GM18909 (cell line): ENCODE measurements around the gene NFIB.

ENCODE experiments used
- ATAC-seq: cut with Tn5 transposase; IDR thresholded peaks from one replicate; pipeline ENCODE4 v1.9.1; 2021; ENCODE audit warnings: mild to moderate bottlenecking; ENCODE audit not compliant: unreplicated experiment, poor library complexity

The NFIB gene

GRCh38 chr9:14307989-14308852, 5.7 kb downstream of the NFIB start:
- no peak for ATAC-seq

GRCh38 chr9:14306672-14307660, 7.0 kb downstream of the NFIB start:
- no peak for ATAC-seq

GRCh38 chr9:14306188-14306587, 7.8 kb downstream of the NFIB start:
- no peak for ATAC-seq

- ATAC-seq = no peak
These were observed 9.7 kb downstream of the NFIB start for GRCh38 chr9:14304259-14304658.

GRCh38 chr9:14303521-14303920, 10.4 kb downstream of the NFIB start:
- no peak for ATAC-seq

- ATAC-seq = no peak
These were observed 10.8 kb downstream of the NFIB start for GRCh38 chr9:14303100-14303499.

GRCh38 chr9:14302405-14302804, 11.5 kb downstream of the NFIB start:
- no peak for ATAC-seq

GRCh38 chr9:14301583-14302021, 12.3 kb downstream of the NFIB start:
- no peak for ATAC-seq

- ATAC-seq = no peak
These were observed 12.9 kb downstream of the NFIB start for GRCh38 chr9:14301006-14301405.

- no peak for ATAC-seq
These were observed 13.4 kb downstream of the NFIB start for GRCh38 chr9:14300588-14300987.

- ATAC-seq = no peak
These were observed 13.9 kb downstream of the NFIB start for GRCh38 chr9:14300040-14300439.

GRCh38 chr9:14298601-14299022, 15.3 kb downstream of the NFIB start:
- no peak for ATAC-seq

- no peak for ATAC-seq
These were observed 17.3 kb downstream of the NFIB start for GRCh38 chr9:14296495-14297113.

- no peak for ATAC-seq
These were observed 19.3 kb downstream of the NFIB start for GRCh38 chr9:14294659-14295058.

- ATAC-seq = no peak
These were observed 20.1 kb downstream of the NFIB start for GRCh38 chr9:14293801-14294200.

- ATAC-seq = no peak
These were observed 21.7 kb downstream of the NFIB start for GRCh38 chr9:14292181-14292739.

- ATAC-seq = no peak
These were observed 24.0 kb downstream of the NFIB start for GRCh38 chr9:14289916-14290315.

GRCh38 chr9:14288433-14288832, 25.5 kb downstream of the NFIB start:
- no peak for ATAC-seq

GRCh38 chr9:14286121-14286520, 27.8 kb downstream of the NFIB start:
- no peak for ATAC-seq

GRCh38 chr9:14283276-14283675, 30.7 kb downstream of the NFIB start:
- ATAC-seq = no peak
